ENCODE data around the gene ARGLU1.

DNA sequence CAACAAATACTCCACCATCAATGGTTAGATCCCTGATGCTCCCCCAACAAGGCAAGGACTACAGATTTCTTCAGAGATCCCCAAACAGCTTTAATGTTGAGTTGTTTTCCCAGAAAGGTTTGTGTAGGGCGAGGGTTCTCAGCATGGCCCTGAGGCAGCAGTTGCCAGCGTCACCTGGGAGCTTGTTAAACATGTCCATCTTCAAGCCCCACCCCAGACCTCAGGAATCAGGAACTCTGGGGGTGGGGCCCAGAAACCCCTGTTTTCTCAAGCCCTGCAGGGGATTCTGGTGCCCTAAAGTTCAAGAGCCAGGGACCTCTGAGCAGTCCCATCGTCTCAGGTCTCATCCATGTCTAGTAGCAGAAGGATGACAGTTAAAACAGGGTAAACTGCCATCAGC is 42.1 kb downstream of the ARGLU1 start:
- TF ChIP-seq POLR2AphosphoS5 (IDR thresholded peaks at IDR 0.05; ENCODE audit: borderline replicate concordance, low read depth, low read length) (no peak), EZH2 (IDR thresholded peaks at IDR 0.05) (no peak), FOXP2 (optimal IDR thresholded peaks at IDR 0.05; ENCODE audit: control extremely low read depth, extremely low read length, insufficient read depth) (no peak)

Data from SK-N-MC (cell line).